Iris pigment epithelial cell (primary cell): ENCODE results near the gene GFM1.

ENCODE experiments used
- DNase-seq: peaks from one replicate; pipeline ENCODE4 v3.0.0-alpha.2; 2011; ENCODE audit warnings: low read depth

The GFM1 gene

DNA sequence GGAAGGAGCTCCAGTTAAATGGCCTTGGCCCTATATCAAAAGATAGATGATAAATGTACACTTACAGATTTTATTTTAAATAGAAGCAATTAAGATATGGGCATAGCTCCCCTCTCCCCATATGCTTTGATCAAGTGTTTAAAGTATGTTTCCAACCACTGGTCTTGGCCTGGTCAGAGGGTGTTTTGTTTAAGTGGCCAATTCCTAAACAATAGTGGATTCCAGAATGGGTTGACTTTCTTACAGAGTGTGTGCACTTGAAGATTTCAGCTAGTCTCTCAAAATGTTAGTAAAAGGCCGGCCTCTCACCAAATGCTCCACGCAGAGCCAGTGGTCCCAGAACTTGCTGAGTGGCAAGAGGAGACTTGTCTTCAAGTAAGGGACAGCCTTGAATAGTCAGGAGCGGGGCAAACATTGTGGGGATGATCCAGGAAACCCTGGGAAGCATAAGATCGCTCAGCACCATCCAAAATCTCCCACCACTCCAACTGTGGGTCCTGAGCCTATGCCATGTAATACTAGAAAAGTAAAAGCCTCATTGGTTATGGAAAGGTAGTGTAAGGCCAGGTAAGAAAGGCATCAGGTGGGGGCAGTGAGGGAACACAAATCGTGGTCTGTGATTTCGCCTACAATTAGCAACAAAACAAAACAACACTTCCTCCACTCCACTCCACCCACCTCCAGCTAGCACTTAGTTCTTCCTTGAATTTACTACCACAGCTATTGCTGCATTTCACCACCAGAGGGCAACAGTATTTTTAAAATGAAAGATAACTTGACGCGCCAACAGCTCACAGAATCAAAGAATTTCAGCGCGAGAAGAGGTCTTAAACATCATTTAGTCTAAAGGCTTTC is 83.1 kb downstream of the GFM1 start:
- peak; percentile 87 for DNase-seq

DNA sequence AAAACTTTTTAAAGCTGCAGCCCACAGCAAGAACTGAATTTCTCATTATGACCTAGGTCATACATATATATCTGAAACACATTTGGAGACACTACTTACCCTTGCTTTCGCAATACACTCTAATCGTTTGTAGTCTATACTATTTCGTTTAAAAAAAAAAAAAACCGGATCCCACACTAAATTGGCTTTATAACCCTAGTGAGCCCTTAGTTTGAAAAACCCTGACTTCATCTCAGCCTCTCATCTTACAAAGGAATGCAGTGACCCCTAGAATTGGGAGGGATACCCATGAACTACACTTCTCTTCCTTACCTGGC is 83.7 kb downstream of the GFM1 start:
- no peak for DNase-seq

DNA sequence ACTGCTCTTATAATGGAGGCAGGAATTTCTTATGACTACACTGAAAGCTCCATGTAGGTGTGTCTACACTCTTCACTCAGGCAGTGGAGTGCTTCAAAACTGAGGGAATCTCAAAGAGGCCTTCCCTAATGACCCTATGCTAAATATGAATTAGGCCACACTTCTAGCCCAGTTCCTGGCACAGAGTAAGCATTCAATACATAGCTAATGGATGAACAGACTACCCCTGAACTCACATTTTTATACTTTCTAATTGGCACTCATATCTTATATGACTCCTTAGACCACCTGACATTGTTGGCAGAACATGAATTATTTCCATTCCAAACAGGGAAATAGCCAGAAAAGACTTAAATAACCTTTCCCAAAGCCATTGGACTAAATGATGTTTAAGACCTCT is 84.5 kb downstream of the GFM1 start:
- DNase-seq: no peak

DNA sequence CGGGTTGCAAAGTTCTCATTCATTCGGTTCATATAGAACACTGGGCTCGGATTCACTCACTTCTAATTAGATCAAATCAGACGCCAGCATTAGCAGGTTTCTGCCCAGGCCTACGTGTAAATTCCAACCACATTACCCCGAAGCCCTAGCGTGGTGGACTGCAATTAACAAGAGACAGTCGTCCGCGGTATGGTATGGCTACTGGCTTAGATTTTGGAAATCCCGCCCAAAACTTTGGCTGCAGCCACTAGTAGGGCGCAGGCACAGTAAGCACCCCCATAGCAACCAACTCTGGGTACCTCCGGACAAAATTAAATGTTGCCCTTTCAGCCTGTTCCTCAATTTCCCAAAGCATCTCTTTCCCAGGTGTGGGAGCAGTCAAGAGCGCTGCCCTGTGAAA is 87.2 kb downstream of the GFM1 start:
- DNase-seq: no peak

DNA sequence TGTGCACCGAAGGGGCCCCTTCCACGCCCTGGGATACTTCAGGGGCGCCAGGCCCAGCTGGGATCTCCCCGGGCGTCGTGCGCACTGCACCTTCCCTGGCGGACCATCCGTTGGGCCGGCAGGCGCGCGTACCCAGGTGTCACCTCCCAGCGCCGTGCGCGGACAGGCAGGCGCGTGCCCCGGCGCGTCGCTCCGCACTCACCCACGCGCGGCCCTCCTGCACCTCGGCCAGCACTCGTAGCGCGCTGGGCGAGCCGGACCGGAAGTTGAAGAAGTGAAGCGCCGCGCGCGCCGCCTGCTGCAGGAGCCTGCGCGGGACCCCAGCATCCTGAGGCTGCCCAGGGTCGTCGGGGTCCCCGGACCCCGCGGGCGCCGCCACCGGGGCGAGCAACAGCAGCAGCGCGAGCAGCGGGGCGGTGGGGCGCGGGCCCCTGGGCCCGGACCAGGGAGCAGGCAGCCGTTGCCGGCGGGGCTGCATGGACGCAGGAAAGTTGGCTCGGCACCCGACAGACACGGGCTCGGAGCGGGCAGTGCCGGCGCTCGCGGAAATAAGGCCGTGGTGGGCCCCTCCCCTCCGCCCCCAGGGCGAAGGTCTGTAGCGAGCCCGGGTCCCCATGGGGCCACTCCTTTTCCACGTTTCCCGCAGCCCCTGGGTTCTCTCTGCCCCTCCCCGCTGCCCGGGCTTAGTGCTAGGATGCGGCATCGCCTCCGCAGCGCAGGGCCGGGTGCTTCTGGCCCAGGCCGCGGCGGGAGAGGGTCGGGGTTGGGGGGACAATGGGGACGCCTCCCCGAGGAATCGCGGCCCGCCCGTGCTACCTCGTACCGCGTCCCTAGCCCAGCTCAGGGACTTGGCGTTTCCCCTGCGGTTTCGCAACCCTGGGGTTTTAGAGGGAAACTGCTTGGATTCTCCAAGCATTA is 87.9 kb downstream of the GFM1 start, which contains the start of gene RARRES1:
RARRES1 (minus strand) TSS at position 520 of the 918 bp plus-strand sequence; CDS start at position 478, 42 bp downstream.
- DNase-seq: peak; percentile 79

DNA sequence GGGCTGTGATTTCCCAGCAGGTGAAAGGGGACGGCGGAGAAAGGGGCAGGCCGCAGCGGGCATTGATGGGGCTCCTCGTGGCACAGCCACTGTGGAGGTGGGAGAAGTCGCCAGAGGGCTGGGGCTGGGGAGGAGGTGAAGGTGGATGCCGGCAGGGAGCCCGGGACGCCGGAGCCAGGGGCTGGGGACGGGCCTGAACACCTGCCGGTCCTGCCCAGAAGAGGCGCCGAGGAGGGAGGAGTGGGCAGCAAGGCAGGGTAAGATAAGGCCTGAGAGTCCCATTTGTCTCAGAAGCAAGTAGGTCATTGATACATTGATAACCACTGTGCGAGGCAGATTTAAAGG is 88.5 kb downstream of the GFM1 start:
- DNase-seq: no peak

DNA sequence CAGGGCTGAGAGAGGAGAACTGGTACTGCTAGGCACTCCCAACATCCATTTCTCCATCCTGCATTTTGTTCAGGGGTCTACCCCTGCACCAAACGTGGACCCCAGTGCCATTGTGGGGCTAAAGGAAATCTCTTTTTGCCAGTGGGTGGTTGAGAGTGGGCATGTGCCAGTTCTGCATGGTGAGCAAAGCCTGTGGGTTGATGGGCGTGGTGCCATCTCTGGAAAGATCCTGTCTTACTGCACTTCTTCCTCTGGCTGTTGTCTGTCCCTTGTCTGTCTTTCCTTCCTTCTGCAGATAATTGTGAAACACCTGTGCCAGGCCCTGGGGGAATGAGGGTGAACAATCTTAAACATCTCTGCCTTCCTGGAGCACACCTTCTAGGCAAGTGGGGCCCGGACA is 89.3 kb downstream of the GFM1 start:
- no peak for DNase-seq

DNA sequence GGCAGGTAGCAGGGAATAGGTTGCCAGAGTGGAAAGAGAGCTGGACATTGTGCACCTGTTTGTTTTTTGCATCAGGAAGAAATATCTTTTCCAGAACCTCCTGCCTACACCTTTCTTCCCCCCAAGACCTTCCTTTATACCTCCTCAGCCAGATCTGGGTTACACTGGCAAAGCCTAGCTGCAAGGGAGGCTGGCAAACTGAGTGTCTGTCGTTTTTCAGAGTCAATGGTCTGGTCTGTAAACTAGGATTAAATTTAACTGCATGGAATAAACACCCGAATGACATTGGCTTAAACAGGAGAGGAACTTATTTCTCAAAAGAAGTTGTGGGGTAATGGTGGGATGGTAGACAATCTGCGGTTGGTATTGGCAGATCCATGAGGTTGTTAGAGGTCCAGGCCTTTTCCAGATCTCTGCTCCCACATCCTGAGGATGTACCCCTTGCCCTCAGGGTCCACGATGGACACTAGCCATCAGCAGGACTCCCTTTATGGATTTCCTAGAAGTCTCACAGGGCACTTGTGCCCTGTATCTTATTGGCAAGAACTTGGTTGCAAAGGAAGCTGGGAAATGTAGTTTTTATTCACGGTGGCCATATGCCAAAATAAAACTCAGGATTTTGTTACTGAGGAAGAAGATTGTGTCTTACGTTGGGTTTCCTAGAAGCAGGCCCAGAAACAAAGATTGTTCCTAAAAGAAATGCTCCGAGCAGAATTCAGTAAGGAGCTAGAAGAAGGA is 91.1 kb downstream of the GFM1 start:
- no peak for DNase-seq

DNA sequence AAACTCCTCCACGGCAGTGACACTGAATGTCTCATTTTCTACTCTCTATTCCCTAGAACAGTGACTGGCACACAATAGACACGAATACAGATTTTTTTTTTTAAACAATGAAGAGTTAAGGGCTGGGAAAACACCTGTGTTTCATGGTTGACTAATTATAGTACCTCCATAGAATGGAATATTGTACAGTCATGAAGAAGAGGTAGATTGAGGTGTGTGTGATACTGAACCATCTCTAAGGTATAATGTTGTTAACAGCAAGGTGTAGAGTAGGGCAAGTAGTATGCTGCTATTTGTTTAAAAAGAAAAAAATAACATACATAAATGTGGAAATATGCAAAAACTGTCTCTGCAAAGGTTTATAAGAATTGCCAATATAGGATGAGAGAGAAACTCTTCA is 93.1 kb downstream of the GFM1 start:
- DNase-seq: no peak

DNA sequence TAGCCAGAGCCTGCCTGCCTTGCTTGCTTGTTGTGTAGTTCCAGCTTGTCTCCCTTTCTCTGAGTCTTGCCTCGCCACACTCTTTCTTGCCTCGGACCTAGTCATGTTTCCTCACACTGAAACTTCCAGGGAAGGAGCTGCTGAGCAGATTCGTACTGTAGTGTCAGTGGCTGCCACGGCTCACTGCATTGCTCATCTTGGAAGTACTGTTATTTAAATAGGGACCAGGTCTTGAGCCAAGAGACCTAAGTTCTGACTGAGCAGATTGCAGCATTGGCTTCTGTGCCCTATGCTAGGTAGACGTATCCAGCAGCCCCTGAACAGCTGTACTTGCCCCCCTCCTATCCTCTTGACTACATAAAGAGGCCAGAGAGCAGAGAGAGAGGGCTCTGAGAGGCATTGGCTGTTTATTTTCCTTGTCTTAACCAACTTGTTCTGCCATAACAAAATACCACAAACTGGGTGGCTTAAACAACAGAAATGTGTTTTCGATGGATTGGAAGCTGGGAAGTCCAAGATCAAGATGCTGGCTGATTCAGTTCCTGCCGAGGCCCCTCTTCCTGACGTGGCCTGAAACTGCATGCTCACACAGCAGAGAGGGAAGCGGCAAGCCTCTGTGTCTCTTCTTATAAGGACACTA is 93.8 kb downstream of the GFM1 start:
- DNase-seq: peak; percentile 83

DNA sequence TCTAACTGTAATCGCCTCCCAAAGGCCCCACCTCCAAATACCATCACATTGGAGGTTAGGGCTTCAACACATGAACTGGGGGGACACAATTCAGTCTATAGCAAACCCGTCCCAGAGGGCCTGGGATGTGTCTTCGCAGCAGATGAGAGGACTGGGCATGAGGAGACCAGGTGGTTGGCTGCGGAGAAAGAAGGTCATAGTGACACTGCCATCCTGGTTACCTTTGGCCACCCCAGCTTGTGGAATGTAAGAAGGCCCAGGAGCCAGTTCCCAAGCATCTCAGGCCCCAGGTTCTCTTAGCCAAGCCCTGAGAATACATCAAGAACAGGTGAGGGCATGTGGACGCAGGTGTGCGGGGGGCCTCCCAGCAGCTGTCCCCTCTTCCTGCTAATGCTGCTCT is 94.3 kb downstream of the GFM1 start:
- no peak for DNase-seq

DNA sequence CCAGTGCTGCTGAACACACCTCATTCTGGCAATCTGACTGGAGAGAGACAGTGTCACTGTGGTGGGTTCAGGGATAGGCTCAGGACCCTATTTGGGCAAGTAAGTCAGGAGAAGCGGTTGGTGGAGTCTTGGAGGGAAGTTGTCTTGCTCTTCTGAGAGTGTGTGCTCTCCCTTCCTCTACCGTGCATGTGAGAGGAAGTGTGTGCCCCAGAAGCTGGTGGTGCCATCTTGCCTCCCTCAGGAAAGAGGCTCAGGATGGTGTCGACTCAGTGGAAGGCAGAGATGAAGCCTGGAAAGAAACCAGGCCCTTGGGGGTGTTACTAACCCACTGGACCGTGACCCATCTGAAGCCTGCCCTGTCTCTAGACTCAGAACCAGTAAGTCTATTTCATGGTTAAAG is 94.8 kb downstream of the GFM1 start:
- no peak for DNase-seq

DNA sequence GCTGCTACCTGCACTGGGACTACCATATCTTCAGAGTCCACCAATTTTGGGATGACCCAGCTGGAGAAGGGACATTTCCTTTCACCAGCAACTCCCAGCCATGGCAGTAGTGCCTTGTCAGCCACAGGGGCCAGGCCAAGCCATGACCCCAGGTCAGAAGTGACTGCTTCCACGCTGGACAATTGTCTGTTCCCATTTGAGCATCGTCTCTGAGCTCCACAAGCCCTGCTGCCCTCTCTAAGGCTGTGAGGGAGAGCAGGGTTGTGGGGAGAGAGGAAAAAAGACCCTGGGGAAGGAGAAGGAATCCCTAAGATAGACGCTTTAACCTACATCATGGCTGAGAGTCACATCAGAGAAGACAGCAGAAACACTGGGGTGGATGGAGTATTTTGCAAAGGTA is 95.3 kb downstream of the GFM1 start:
- no peak for DNase-seq
